Measurements from ENCODE around the gene ZNF445.
"Not testable (repeated sequence)": the region's sequence is repeated elsewhere in the genome, so short reads cannot be mapped to it uniquely, and the experiment has no call there.

Gene ZNF445

DNA sequence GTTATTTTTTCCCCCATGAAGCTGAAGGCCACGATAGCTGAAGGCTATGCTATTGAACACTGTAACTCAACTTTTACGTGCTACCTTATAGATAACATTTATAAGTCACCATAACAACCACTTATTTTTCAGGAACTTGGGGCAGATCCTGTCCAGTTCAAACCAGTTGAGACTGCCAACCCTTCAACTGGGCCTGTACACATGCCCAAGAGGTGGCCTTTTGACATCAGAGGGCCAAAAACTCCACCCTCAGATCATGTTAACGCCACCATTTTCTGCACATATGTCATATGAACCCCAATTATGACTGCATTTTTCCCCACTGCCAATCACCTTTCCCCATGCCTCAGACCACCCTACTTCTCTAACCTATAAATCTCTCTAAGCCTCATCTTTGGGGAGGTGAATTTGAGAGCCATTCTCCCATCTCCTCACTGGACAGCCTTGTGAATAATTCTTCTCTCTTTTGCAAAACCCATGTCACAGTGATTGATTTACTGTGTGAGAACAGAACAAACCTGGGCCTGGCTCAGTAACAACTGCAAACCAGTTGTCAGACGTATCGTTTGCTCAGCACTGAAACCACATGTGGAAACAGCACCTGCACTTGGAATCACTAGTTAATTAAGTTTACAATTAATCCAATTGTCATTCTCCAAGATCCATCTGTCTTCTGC is 42.5 kb downstream of the ZNF445 start:
- no peak for DNase-seq (ENCODE audit: low read depth)

DNA sequence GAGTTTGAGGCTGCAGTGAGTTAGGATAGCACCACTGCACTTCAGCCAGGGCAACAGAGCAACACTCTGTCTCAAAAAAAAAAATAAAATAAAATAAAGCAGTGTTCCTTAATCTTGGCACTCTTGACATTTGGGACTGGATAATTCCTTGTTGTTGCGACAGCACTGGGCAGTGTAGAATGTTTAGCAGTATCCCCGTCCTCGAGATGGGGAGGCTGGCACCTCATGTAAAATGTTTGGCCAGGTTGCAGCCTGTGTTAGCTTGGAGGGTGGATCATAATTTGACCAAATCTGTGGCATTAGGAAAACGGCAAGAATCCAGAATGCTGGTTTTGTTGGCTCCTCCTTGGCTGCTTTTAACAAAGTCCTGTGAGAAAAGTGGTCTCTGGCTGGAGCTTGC is 47.0 kb downstream of the ZNF445 start:
- DNase-seq (ENCODE audit: low read depth): no peak

DNA sequence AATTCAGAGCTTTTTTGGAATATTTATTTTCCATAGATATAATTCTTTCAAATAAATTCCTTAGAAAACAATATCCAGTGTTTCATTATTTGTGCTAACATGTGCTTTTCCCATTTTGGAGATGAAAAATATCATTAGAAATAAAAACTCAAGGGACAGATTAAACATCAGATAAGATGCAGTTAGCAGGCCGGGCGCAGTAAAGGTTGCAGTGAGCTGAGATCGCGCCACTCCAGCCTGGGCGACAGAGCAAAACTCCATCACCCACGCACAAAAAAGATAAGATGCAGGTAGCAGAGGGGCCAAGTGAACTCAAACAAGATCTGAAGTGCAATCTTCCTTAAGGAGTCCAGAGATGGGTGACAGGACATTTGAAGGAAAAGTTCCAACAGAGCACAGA is 48.0 kb downstream of the ZNF445 start:
- no peak for DNase-seq (ENCODE audit: low read depth)

DNA sequence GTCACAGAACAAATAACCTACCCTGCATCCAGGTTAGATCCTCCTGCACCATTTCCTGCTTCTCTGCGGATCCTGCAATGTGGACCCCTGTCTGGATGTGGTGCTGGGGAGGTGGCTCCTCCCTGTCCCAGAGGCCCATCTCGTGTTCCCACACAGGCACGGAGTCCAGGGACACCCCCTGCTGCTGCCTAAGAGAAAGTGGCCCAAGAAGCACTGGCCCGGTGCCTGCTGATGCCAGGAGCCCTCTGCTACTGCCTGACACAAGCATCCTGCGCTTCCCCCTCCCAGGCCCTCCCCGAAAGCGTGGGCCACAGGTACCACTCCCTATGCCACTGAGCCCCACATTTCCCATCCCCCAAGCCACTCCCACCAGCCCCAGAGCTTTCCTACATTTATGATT is 48.6 kb downstream of the ZNF445 start:
- no peak for DNase-seq (ENCODE audit: low read depth)

DNA sequence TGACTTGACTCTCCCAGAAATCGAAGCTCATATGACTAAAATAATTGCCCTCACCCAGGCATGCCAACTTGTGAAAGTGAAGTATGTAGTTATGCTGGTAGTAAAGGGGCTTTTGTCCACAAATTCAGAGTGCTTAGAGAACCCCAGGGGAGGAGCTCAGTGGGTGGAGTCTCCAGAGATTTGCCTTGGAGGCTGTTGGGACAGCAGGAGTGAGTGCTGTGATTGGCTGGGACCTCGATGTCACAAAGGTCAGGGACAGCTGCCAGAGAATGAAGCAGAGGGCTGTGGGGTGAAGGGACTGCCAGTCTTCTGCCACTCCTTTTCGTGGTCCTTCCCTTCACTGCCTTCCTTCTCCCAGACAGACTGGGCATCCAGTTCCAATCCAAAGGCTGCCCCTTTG is 49.8 kb downstream of the ZNF445 start:
- DNase-seq (ENCODE audit: low read depth): no peak

DNA sequence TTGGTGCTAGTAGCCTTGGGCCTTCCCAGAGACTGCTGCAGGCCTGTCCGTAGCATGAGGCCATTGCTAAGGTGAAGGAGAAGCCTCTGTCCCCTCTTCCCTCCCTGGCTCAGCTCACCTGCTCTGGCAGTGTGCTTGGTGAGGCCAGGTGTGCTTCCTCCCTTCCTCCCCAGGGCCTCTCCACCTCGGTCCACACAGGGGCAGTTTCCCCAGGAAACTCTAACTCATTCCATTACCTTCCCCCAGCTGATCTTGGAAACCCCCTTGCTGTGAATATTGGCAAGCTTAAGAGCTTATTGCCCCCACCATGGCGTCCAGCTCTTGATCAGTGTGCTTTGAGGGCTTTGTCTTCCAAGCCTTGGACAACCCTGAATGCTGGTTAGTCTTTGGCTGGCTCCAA is 52.7 kb downstream of the ZNF445 start:
- no peak for DNase-seq (ENCODE audit: low read depth)

DNA sequence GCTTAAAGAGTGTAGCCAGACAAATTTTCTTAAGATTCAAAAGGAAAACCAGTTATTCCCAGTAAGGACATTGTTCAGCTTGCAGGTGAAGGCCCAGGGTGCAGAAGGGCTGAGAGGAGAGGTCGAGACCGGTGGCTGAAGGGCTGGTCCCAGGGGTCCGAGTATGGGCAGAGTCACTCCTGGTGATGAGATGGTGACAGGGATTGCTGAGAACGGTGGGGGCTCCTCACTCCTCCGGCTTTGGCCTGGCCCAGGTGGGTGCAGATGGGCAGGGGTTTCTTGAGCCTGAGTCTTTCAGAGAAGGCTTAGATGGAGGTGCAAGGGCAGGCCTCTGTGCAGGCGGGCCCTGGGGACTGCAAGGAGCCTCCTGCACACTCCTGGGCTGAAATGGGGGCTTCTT is 56.2 kb downstream of the ZNF445 start:
- no peak for DNase-seq (ENCODE audit: low read depth)

DNA sequence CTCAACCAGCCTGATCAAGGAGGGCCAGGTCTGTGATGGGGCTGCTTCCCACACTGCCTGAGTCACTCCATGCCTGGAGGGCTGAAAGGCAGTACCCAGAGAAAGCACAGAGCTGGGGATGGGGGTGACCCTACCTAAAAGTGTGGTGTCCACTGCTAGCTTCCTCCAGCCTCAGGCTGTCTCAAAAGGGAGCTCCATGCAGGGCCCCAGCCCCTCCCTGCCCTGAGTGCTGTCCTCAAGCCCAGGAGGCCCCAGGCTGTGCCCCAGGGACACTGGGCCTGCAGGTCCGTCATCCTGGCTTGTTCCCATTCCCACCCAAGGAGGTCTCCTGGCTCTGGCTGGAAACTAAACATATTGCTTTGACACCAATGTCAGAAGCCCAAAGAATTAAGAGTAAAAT is 56.8 kb downstream of the ZNF445 start:
- no peak for DNase-seq (ENCODE audit: low read depth)

DNA sequence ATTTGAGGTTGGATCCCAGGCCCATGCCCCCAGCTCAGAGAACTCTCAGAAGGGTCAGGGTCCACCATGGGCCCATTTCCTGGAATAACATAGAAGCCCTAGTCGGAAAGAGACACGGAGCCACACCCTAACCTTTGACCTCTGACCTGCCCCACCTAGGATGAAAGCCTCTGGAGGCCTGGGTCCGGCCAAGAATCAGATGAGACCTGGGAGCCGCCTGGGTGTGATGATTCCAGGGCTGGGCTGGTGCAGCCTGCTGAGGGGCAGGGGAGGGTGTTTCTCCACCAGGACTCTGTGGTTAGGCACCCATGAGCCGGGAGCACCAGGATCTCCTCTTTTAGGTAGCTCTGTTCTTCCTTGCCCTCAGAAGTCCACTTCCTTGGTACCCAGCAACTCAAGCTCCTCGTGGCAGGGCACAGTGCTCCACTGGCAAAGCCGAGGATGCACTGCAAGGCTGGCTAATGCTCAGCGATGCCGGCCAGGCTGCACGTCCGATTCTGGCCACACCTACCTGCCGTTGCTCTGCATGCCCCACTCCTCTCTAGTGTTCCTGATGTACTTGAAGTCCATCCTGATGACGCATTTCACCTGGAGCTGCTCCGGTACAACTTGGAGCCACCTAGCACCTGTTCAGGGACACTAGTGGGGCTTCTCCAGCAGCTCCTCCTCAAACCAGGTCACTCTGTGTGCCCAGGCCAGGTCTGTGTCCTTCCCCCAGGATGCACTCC is 57.4 kb downstream of the ZNF445 start:
- DNase-seq (ENCODE audit: low read depth): no peak

DNA sequence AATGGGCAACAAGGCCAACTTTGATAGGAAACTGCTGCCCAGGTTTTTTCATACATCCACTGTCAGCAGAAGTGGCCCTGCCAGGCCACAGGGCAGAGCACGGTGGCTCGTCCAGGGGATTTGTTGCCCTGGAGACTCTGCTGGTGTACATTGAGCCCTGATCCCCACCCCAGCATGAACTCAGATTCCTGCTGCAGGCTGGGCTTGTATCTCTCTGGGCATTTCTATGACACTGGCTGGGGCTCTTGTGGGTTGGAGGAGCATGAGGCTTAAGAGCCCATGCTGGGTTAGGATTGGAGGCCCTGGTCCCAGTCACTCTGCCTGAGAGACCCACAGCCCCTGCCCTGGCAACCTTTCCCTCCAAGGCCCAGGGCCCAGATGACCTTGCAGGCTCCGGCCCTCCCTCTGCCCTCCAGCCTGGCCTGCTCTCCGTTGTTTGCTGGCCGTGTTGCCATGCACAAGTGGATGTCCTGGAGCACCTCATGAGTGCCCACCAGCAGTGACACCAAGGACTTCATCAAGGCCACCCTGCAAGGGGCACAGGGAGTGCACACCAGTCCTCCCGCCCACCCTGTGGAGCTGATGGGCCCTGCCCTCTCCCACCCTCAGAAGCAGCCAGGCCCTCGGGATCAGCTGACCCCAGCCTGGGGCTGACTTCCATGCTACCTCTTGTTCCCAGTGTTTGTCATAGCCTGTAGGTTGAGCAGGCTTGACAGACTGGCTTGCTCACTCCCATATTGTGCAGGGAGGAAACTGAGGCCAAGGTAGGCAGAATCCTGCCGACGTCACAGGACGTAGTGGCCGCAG is 58.2 kb downstream of the ZNF445 start:
- no peak for DNase-seq (ENCODE audit: low read depth)

DNA sequence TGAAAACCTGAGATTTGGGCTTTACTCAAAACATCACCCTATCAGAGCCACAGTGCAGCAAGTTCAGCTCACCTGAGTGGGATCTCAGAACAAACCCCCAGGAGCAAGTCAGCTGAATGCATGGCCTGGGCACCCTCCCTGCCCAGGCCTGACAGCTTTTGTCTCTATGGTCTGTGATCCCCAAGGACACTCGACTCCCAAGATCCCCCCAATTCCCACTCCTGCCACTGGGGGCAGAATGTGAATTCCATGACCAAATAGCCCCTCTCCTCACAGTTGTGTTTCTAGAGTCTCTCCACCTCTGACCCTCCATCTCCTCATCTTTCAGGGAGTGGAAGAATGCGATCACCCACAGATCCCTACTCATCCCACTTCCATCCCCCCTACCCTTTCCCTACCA is 58.9 kb downstream of the ZNF445 start:
- no peak for DNase-seq (ENCODE audit: low read depth)

DNA sequence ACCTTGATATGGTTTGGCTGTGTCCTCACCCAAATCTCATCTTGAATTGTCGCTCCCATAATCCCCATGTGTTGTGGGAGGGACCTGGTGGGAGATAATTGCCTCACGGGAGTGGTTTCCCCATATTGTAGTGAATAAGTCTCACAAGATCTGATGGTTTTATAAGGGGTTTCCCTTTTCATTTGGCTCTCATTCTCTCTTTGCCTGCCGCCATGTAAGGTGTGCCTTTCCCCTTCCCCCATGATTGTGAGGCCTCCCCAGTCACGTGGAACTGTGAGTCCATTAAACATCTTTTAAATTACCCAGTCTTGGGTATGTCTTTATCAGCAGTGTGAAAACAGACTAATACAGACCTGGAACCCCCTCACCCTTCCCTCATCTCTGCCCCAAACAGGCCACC is 59.4 kb downstream of the ZNF445 start:
- not testable (repeated sequence) for DNase-seq (ENCODE audit: low read depth)

DNA sequence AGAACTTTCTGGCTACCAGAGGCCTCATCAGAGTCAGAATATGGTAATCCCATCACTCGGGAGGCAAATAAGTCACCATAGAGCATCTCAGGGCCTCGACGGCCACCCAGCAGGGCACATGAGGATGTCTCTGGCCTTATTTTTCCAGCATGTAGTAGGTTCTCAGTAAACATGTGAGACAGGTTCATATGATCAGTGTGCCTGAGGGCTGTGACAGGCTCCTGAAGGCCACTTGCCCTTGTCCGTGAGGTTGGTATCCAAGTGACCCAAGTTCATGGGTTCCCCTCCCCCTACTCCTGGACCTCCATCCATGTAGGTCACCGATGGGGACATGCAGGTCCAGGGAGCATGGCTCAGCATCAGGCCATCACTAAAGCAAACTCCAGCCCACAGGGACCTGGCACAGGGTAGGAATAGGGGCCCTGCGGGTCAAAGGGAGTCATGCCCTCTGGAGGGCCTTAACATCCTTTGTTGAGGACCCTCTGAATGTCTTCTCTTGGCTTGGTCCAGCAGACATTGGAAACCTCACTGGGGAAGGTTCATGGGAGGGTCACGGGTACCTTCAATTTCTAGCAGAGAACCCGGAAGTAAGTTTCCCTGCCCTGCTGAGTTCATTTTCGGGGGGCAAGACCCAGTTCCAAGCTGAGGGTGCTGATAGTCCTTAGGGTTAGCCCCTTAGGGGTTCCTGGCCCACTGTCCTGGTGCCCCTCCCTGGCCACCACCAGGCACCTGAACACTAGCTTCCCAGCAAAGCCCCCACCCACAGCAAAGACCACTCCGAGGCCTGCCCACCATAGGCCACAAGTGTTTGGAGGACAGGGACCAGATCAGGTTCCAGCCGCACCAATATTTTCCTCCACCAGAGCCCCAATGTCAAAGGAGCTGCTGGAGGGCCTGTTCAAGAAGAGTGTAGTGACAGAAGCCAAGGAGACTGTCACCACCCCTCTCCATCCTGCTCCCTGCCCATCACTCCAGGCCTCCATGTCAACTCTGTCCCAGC is 61.1 kb downstream of the ZNF445 start:
- DNase-seq (ENCODE audit: low read depth): no peak

DNA sequence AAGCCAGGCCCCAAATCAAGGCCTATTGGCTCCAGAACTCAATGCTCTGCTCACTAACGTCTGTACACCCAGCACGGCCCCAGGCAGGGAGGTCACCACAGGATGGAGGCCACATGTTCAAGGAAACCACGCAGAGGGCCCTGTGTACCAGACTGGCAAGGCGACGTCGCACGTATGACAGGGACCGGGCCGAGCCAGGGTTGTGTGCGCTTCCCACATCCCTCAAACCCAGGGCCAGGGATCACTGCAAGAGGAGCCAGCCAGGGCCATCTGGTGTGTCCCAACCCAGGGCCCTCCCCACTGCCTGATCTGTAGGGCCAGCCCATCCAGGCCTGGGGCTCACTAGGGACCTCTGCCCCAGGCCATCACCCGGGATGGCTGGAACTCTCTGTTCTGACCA is 62.0 kb downstream of the ZNF445 start:
- DNase-seq (ENCODE audit: low read depth): no peak

DNA sequence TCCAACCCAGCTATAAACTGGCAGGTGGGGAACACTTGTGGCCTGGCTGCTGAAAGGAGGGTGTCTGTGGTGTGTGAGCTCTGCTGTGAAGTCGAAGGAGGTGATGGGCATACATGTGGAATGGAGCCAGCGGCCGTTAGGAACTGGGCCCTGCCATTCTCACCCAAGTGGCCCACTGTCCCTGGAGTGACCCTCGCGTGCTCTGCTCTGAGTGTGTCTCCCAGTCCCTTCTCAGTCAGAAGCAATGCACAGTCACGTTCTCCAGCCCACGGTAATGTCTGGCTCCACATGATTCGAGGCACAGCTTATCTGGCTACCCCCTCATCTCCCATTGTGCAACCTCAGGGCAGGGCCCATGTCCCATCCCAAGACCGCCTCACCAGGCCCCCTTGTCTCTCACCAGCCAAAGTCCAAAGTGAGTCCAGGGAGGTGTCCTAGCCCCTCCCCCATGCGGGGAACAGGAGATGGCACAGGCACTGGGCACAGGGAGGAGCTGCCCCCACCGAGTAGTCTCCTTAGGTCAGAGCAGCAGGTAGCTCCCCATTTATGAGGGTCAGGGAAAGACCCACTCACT is 62.9 kb downstream of the ZNF445 start:
- no peak for DNase-seq (ENCODE audit: low read depth)

DNA sequence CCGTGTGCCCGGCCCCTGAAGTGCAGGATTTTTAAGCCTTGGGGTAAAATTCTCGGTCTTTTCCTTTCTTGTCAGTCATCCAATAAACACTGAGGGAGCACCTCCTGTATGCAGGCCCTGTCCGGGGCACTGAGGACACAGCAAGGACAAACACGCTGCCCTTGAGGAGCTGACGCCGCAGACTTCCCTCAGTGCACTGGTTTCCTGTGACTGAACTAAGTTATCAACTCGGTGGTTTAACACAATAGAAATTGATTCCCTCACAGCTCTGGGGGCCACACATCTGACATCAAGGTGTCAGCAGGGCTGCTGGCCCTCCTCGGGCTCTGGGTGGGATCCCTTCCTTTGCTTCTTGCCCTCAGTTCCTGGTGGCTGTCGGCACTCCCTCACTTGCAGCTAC is 65.1 kb downstream of the ZNF445 start:
- no peak for DNase-seq (ENCODE audit: low read depth)

DNA sequence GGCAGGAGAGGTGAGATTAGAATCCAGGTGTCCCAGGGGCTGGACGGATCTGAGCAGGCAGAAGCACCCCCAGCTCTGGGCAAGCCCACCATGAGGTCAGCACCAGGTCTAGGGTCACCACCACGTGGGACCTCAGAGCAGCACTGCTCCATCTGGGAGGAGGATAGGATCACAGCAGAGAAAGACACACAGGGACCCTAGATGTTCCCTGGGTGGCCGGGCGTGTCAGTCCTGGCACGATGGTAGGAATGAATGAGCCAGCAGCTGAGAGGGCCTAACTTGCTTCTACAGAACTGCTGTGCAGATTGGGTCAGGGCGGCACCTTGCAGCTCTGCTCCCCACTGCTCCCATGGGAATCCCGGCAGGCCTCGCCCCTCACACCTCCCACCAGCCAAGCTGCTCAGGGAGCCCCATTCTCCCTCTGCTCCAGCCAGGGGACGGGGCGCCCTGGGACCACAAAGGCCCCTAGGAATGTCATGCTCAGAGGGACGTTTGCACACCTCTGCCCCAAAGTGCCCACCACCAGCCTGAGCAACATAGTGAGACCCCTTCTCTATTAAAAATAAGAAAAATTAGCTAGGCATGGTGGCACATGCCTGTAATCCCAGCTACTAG is 66.3 kb downstream of the ZNF445 start:
- no peak for DNase-seq (ENCODE audit: low read depth)

DNA sequence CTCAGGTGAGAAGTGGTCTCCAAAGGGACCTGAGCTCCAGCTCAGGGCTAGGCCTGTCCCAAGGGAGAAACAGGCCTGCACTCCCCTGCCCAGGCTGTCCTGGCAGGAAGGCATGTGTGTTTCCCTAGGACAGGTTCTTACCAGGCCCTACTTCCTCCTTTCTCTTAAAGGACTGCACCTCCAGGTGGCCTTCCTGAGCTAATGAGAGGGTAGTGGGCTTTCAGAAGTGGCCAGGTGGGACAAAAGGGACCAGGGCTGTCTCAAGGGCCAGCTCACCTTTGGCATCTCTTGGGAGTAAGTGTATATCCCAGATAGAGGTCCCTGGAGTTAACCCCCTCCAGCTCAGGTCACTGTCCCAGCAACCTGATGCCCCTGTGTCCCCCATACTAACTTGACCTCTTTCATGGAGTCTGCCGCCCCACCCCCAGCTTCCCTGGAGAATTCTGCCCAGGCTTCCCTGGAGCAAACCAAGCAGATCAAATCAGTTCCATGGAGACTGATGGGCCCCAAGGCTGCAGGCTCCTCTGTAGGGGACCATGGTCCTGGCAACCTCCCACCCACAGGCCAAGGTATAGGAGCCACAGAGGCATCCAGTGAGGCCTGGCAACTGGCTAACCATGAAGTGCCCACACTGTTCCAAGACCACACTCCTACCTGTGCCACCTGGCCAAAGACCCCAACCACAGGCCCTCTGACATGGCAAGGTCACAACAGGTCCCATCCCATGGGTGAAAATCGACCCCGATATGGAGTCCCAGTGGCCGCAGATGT is 67.6 kb downstream of the ZNF445 start:
- DNase-seq (ENCODE audit: low read depth): no peak

DNA sequence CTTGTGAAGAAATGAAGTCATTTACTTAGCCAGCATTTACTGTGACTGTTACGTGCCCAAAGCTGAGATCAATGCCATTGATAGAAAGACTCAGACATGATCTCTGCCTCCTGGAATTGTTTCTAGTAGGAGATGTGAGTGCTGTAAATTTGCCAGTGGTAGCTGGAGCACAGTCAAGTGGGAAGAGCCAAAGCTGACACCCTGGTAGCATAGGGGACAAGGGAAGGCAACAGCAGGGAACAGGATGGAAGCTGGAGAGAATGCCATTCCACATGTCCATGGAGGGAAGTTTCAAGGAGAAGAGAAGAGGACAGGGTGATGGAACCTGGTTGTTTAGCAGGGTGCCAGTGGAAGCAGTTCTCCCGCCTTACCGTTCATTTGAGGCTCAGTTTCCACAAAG is 74.9 kb downstream of the ZNF445 start:
- DNase-seq (ENCODE audit: low read depth): no peak

DNA sequence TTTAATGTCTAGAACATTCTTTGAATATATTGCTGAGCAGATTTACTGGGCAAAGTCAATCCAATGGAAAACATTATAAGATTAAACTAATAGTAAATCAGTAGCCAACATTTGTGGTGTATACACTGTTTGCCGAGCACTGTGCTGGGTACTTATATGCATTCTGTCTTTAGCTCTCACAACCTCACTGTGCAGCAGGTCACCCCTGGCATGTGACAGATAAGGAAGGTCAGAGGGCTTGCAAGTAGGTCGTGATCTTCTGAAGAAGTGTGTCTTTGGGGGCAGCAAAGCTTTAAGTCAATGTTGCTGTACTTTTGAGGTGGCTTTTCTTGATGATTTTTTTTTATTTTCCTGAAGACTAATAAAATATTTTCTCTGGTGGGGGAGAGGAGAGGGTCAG is 76.7 kb downstream of the ZNF445 start:
- DNase-seq (ENCODE audit: low read depth): no peak
